GM18502 (cell line): ENCODE results near the gene ATE1.

Source experiments
- ATAC-seq: cut with Tn5 transposase; IDR thresholded peaks from one replicate; pipeline ENCODE4 v1.9.1; 2021; ENCODE audit warnings: mild to moderate bottlenecking; ENCODE audit not compliant: unreplicated experiment, poor library complexity

Gene ATE1

GRCh38 chr10:121880895-121881294, 46.9 kb downstream of the ATE1 start:
- no peak for ATAC-seq

GRCh38 chr10:121879476-121879875, 48.4 kb downstream of the ATE1 start:
- no peak for ATAC-seq

- ATAC-seq, result no peak
Observed at GRCh38 chr10:121873236-121873635, 54.6 kb downstream of the ATE1 start.

- ATAC-seq, result no peak
Observed at GRCh38 chr10:121870413-121870812, 57.4 kb downstream of the ATE1 start.

DNA sequence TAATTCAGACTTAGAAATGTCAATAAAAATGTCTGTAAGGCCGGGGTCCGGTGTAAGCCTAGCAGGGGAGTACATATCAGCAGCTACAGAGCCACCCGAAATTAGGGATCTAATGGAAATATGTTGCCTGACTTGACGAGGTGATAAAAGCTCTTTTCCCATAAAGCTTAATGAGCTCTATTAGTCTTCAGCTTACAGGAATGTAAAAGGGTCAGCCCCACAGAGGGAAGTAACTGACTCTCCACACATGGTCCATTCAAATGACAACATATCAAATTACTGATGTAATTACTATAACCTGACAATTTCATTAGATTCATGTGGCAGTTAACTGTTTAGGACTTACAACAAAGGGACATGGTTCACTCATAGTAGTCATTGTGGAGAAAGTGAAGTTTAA, 62.3 kb downstream of the ATE1 start:
- no peak for ATAC-seq

- no peak for ATAC-seq
Observed at GRCh38 chr10:121864653-121865052, 63.2 kb downstream of the ATE1 start.

GRCh38 chr10:121864168-121864567, 63.7 kb downstream of the ATE1 start:
- ATAC-seq, result no peak

DNA sequence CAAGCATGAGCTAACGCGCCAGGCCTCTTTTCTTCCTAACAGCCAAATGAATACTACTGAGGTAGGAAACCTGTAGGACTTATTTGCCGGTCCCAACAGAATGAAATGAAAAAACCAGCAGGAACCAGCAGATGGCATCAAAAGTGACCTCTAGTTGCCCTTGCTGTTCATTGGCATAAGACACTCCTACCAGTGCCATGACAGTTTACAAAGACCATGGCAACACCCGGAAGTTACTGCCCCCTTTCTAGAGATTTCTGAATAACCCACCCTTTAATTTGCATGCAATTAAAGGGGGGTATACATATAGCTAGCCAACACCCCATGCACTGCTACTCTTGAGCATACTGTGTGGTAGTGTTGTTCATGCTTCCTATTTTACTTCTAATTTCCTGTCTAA, 65.2 kb downstream of the ATE1 start:
- ATAC-seq, result no peak

DNA sequence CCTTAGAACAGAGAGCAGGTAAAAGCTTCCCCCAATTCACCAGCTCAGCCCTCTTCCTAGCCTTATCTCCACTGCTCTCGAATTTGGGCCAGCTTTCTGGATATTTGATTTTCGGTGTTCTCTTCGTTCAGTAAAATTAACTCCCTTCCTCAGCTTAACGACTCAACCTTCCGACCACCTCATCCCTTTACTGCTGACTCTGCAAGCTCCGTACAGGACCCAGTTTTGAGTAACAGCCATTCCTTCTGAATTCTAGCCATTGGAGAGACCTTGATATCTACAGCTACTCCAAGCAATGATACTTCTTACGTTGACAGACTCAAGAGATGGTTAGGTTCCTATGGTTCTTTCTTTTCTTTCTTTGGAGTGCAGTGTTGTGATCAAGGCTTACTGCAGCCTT, 65.8 kb downstream of the ATE1 start:
- no peak for ATAC-seq

DNA sequence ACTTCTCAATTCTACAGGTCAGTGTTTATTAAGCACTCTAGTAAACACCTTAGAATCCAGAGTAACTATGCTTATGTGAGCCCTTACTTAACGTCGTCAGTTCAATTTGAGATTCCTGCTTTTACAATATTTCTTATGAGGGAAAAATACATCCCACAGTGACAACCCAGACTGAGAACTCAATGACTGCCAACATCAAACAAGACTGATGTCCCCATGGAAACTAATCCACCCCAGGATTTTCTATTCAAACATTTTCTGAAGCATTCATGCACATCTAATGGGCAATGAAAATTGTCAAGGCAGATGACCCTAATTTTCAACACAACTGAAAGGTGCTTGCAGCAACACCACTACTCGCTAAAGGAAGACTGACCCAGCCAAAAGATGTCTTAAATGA, 67.0 kb downstream of the ATE1 start:
- ATAC-seq, result no peak

DNA sequence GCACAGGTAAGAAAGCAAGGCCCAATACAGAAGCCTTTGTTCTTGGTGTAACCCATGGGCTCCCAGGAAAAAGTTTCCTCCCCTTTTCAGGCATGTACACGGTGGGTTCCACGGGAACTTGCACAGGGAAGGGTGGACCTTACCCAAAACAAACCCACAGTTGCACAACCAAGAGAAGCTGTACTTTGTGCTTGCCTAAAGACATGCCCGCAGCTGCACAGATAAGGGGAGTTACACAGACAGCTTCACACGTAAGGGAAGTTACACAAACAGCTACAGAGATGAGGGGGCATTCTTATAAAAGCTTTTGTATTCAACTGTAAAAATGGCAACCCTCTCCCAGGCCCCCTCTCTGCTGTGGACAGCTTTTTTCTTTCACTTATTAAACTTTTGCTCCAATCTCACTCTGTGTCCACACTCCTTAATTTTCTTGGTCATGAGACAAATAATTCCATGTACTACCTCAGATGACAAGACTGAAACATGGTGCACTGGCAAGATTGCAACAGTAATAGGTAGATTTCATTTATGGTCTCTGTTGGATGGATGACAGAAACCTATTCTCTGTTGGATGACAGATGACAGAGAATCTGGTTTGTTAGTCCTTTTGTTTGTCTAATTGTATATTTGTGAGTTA, 72.9 kb downstream of the ATE1 start:
- ATAC-seq, result no peak

- ATAC-seq, result no peak
Observed at GRCh38 chr10:121853950-121854349, 73.9 kb downstream of the ATE1 start.

DNA sequence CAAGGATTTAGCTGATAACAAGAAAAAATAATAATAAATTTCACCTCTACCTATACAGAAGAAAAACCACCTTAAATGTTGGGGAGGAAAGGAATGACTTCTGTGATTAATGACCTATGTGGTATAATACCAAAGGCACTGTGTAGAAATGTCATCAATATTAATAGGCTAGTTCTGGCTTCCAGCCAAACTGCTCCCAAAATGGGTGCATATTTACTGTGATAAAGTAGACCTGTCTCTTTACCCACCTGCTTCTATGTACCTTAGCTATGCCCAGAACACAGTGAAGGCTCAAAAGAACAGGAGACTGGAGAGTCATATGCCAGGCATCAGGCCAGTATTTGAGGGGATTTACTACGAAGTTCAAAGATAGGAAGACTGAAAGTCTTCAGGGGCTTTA, 76.0 kb downstream of the ATE1 start:
- ATAC-seq, result no peak

- ATAC-seq, result no peak
Observed at GRCh38 chr10:121848082-121848481, 79.7 kb downstream of the ATE1 start.

DNA sequence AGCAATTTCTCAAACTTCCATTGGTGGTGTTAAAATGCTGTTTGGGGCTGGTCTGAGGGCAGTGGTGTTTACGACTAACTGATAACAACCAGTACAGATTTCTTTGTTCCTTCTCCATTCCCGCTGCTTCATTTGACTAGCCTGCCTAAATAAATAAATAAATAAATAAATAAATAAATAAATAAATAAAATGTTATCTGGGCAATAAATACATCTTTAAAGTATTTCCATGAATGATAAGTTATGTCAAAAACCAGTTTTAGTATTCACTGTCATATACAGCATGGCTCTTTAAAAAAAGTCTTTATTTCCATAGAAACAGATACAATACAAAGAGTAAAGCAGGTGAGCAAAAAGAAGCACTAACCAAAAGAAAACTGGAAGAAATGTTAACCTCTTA, 81.3 kb downstream of the ATE1 start:
- no peak for ATAC-seq

DNA sequence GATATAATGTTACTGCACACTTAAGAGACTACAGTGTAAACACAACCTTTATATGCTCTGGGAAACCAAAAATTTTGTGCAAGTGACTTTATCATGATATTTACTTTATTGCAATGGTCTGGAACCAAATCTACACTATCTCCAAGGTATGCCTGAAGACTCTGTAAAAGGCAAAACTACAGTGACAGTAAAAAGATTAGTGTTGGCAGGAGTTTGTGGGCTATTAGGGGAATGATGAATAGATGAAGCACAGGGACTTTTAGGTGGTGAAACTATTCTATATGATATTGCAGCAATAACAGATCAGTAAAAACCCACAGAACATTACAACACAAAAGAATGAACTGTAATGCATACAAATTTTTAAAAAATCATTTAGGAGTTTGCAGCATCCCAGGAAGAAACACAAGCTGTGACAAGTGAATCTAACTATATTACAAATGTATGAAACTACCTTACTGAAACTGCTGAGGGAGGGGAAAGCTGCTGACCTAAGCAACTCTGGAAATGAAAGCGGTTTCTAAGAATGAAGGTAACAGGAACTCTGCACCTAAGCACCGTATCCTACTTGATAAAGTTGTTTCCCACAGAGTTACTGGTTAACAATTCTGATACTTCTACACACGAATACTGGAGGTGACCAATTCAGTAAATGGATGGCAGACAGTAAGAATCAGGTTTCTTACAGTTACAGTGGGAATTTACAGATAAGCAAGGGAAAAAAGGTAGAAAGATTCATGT, 82.6 kb downstream of the ATE1 start:
- ATAC-seq, result no peak

DNA sequence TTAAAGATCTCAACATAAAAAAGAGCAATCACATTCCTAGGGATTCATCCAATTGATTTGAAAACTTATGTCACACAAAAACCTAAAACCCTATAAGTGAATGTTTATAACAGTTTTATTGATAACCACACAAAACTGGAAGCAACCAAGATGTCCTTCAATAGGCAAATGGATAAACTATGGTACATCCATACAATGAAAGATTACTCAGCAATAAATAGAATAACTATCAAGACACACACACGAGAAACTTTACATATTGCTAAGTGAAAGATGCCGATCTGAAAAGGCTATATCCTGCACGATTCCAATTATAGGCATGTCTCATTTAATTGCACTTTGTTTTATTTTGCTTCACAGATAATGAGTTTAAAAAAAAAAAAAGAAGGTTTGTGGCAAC, 83.3 kb downstream of the ATE1 start:
- no peak for ATAC-seq

- ATAC-seq, result no peak
Observed at GRCh38 chr10:121843379-121843778, 84.5 kb downstream of the ATE1 start.

- no peak for ATAC-seq
Observed at GRCh38 chr10:121841862-121842261, 86.0 kb downstream of the ATE1 start.

DNA sequence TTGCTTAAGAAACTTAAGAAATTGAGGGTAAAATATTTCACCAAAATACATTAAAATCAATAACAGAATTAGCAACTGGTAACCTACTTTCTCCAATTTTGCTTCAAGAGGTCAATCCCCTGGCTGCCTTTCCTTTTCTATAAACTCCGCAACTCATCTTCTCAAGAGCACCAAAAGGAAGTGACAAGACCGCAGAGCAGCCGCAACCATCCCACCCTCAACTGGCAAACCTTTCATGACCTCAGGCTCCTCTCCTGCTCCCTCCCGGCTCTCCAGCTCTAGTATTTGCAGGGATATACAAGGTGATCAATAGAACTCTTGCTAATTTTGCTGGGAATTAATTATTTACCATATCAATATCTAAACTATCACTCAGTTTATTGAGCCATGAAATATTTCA, 88.9 kb downstream of the ATE1 start:
- no peak for ATAC-seq

DNA sequence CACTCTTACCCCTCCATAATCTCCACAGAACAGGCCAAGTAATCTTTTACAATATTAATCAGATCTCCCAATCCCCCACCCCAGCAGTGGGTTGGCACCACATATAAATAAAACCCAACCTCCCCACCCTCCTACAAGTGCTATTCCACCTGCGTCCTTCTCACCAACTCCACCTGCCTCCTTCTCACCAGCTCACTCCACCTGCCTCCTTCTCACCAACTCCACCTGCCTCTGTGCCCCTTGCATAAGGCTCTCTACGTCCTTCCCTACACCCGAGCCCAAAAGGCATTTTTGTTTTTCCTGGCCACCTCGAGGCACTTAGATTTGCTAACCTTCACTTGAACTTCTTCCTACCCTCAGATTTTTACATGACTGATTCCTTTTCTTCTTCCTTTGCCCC, 89.7 kb downstream of the ATE1 start:
- no peak for ATAC-seq

DNA sequence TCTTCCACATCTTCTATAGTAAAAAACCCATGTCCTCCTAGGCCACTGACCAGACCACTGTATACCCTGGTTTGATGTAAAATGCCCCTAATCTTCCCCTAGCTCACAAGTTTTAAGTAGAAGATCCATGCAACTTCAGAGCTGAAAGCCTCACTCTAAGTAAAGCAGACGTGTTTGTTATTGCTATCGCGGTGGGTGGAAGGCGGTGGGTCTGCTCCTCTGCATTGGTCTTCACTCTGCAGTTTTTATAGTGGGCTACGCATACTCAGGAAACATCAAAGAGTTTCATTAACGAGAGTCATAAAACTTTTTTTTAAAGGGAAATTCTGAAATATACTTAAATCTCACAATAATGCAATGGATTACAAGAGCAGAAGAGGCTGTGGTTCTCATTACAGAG, 91.7 kb downstream of the ATE1 start:
- ATAC-seq, result no peak
